ENCODE results near the gene FCMR.

GRCh38 chr1:206911064-206911663 lies 10.6 kb downstream of the FCMR start:
- TF ChIP-seq, protein P1, sequence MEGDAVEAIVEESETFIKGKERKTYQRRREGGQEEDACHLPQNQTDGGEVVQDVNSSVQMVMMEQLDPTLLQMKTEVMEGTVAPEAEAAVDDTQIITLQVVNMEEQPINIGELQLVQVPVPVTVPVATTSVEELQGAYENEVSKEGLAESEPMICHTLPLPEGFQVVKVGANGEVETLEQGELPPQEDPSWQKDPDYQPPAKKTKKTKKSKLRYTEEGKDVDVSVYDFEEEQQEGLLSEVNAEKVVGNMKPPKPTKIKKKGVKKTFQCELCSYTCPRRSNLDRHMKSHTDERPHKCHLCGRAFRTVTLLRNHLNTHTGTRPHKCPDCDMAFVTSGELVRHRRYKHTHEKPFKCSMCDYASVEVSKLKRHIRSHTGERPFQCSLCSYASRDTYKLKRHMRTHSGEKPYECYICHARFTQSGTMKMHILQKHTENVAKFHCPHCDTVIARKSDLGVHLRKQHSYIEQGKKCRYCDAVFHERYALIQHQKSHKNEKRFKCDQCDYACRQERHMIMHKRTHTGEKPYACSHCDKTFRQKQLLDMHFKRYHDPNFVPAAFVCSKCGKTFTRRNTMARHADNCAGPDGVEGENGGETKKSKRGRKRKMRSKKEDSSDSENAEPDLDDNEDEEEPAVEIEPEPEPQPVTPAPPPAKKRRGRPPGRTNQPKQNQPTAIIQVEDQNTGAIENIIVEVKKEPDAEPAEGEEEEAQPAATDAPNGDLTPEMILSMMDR (IDR thresholded peaks at IDR 0.05 in 2 of 3, conservative IDR thresholded peaks at IDR 0.05 in 1 of 3; ENCODE audit: insufficient read depth in 2 of 3, low read depth in 1 of 3, low read length in 3 of 3), result peak; percentile 79 to 91 (median 80)
- TF ChIP-seq TAF15 (IDR thresholded peaks at IDR 0.05; ENCODE audit: low read depth, low read length) (no peak), GABPA (tag; conservative IDR thresholded peaks at IDR 0.05; ENCODE audit: low read depth) (no peak), GATAD2A (IDR thresholded peaks at IDR 0.05) (no peak), NFRKB (IDR thresholded peaks at IDR 0.05; ENCODE audit: low read depth) (no peak)
- TF ChIP-seq, protein P2, sequence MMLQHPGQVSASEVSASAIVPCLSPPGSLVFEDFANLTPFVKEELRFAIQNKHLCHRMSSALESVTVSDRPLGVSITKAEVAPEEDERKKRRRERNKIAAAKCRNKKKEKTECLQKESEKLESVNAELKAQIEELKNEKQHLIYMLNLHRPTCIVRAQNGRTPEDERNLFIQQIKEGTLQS (IDR thresholded peaks at IDR 0.05), result no peak
- TF ChIP-seq, protein P2 (CRISPR knock-in tag; conservative IDR thresholded peaks at IDR 0.05), result no peak

Measured in K562 (cell line).